NB4 (cell line): Measurements from ENCODE around the gene MCC.

Source experiments
- DNase-seq: peaks from one replicate; pipeline ENCODE4 v3.0.0; 2010; ENCODE audit warnings: low read depth
- H3K4me3 ChIP-seq: one replicate; pipeline ENCODE4 v1.5.1; 2011; ENCODE audit warnings: mild to moderate bottlenecking, low read depth, low read length, moderate library complexity
- MYC ChIP-seq: IDR thresholded peaks from 2 replicates; pipeline ENCODE4 v1.6.1; 2011; ENCODE audit warnings: low read depth, low read length
- POLR2A ChIP-seq: IDR thresholded peaks from 2 replicates; pipeline ENCODE4 v1.6.1; 2011; ENCODE audit warnings: mild to moderate bottlenecking; ENCODE audit not compliant: insufficient read length; ENCODE audit errors: extremely low read depth
- TF ChIP-seq, protein P1 (sequence below): IDR thresholded peaks from 2 replicates; pipeline ENCODE4 v1.6.1; 2011; ENCODE audit warnings: low read depth, low read length
- TF ChIP-seq, protein P2 (sequence below): IDR thresholded peaks from one replicate; pipeline ENCODE4 v1.5.1; 2012; ENCODE audit warnings: low read depth, low read length

MCC gene

DNA sequence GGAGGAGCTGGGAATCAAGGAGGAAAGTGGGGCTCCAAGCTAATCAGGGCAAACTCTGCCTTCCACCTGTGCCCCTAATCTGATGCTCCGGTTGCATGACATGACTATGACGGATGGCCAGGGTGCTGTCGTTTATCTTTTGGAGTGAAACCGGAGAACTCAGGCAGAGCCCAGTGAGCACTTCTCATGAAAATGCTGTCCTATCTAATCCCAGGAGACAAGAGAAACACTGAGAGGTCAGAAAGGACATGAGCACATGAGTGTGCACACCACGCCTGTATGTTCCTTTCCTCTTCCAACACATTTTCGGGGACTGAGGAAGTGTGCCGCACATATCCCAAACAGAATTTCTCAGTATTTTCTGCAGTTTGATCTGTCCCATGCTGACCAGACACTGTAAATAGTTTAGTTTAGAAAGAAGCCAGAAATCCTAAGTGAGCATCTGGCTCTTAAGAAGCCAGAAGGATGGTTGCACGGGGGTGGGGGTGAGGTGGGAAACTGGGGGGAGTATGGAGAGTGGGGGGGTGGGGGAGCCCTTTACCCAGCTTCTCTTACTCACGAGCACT is 270.6 kb downstream of the MCC start:
- TF ChIP-seq POLR2A (no peak), MYC (no peak)
- TF ChIP-seq, protein P1, sequence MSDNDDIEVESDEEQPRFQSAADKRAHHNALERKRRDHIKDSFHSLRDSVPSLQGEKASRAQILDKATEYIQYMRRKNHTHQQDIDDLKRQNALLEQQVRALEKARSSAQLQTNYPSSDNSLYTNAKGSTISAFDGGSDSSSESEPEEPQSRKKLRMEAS = no peak
- TF ChIP-seq, protein P2, sequence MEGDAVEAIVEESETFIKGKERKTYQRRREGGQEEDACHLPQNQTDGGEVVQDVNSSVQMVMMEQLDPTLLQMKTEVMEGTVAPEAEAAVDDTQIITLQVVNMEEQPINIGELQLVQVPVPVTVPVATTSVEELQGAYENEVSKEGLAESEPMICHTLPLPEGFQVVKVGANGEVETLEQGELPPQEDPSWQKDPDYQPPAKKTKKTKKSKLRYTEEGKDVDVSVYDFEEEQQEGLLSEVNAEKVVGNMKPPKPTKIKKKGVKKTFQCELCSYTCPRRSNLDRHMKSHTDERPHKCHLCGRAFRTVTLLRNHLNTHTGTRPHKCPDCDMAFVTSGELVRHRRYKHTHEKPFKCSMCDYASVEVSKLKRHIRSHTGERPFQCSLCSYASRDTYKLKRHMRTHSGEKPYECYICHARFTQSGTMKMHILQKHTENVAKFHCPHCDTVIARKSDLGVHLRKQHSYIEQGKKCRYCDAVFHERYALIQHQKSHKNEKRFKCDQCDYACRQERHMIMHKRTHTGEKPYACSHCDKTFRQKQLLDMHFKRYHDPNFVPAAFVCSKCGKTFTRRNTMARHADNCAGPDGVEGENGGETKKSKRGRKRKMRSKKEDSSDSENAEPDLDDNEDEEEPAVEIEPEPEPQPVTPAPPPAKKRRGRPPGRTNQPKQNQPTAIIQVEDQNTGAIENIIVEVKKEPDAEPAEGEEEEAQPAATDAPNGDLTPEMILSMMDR = no peak
- H3K4me3 ChIP-seq = no peak overlapping the region
- DNase-seq = no peak

DNA sequence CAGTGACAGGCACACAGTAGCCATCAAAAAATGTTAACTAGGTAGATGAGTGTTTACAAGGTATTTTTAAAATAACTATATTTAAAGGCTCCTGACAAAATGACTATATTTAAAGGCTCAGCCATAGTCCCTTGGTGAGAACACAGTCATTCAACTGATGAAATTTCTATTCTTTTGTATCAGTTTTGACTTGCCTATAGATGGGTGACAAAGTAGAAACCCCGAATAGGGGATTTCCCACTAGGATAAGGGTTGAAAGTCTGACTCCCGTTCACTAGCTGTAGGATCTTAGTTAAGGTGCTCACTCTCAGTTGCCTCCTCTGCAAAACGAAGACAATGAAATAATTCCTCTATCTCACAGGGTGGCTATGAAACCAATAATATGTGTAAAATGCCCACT is 271.7 kb downstream of the MCC start:
- no peak overlapping the region for H3K4me3 ChIP-seq
- DNase-seq = no peak
- TF ChIP-seq, protein P2 = no peak
- TF ChIP-seq, protein P1 = no peak
- TF ChIP-seq POLR2A (no peak), MYC (no peak)

DNA sequence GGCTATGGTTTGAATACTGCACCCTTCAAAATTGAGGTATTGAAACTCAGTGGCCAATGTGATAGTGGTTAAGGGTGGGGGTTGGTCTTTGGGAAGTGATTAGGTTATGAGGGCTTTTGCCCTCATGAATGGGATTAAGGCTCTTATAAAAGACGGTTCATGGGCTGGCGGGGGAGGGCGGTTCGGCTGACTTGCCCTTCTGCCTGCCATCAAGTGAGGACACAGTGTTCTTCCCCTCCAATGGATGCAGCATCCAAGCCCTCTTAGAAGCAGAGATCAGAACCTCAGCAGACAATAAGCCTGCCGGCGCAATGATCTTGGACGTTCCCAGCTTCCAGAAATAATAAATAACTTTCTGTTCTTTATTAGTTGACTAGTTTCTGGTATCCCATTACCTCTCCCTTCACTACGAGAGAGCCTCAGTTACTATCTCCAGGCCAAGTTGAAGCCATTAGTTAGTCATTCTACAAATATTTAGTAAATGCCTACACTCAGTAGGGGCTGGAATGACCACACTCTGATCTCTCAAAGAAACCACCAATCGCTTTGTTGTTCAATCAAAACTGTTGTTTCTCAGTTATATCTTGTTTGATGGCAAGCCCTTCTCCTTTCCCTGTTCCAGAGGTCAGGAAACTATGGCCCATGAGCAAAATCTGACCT is 272.7 kb downstream of the MCC start:
- DNase-seq = no peak
- TF ChIP-seq, protein P2 = no peak
- no peak for TF ChIP-seq MYC
- TF ChIP-seq POLR2A = no peak
- TF ChIP-seq, protein P1 = no peak
- H3K4me3 ChIP-seq = no peak overlapping the region

DNA sequence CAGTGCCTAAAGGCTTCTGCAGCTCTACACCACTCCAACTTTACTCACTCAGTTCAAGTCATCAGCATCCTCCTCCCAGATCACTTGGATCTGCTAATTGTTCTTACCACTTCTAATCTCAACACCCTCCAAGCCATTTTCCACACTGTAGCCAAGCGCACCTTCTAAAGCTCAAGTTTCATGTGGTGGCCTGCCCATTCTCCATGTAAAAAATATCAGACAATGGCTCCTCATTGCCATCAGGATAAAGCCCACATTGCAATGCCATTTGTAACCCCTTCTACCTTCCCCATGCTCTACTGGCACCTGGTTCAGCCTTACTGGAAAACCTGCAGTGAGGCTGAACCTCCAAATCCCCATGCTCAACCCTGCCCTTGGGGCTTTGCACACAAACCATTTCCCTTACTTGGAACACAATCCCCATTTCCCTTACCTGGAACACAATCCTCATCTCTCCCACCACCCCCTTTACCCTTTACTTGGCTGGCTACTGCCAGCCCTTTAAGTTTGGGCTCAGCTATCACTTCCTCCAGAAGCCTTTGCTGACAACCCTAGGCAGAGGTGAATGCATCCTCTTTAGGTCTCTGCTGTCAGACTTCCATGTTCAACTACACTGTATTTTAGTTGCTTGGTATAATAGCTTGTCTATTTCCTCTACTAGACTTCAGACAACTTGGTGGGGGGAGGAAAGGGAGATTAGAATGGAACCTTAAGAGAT is 273.5 kb downstream of the MCC start:
- DNase-seq = no peak
- no peak overlapping the region for H3K4me3 ChIP-seq
- TF ChIP-seq, protein P1 = no peak
- TF ChIP-seq, protein P2 = no peak
- TF ChIP-seq MYC (no peak), POLR2A (no peak)

DNA sequence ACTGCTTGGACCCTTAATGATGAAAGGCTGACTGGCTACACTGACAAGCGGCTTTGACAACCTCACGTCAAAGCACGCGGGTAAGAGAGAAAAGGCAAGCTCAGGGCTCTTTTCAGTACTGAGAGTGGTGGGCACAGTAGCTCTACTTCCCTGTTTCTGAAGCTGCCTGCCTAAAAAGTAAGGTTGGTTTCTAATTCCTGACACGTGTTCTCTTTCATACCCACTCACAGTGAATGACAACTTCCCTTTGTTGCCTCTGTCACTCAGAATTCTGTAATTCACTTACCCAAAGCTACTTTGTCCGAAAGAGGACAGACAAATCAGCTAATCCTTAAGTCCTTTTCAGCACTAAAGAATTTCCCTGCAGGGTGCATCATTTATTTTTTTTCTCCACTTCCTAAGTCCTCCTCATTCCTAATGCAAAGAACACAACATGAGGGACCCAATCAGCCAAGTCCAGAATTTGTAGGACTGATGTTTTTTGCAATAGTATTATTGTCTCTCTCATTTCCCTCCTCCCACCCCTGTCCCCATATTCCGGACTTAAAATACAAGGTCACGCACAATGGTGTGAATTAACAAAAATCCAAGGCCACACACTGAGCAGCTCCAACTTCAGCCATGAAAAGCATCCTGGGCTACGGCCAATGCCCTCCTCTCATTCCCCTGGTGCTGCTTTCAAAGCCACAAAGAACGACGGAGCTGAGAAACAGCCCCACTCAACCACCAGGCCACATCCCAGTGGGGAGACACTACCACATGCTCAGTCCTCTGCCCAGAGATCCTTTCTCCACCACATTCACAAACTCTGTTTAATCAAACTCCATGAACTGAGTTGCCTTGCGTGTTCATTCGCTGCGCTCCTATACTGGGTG is 274.5 kb downstream of the MCC start:
- DNase-seq = peak; percentile 29
- no peak overlapping the region for H3K4me3 ChIP-seq
- TF ChIP-seq MYC (no peak), POLR2A (no peak)
- TF ChIP-seq, protein P1 = peak; percentile 76
- TF ChIP-seq, protein P2 = no peak
